ENCODE results near the gene AMPD2.

The AMPD2 gene

GRCh38 chr1:109630898-109631512, 11.4 kb downstream of the AMPD2 start:
- DNase-seq (ENCODE audit: low spot score), result no peak

- DNase-seq (ENCODE audit: low spot score), result no peak
Measured at GRCh38 chr1:109631513-109632505, 12.2 kb downstream of the AMPD2 start.

GRCh38 chr1:109632671-109633346, 13.2 kb downstream of the AMPD2 start:
- no peak for DNase-seq (ENCODE audit: low spot score)

- DNase-seq (ENCODE audit: low spot score), result no peak
Measured at GRCh38 chr1:109634292-109634691, 14.7 kb downstream of the AMPD2 start.

- no peak for DNase-seq (ENCODE audit: low spot score)
Measured at GRCh38 chr1:109634771-109635750, 15.4 kb downstream of the AMPD2 start.

- no peak for DNase-seq (ENCODE audit: low spot score)
Measured at GRCh38 chr1:109635862-109636200, 16.2 kb downstream of the AMPD2 start.

- no peak for DNase-seq (ENCODE audit: low spot score)
Measured at GRCh38 chr1:109636201-109636952, 16.7 kb downstream of the AMPD2 start.

GRCh38 chr1:109637446-109637845, 17.8 kb downstream of the AMPD2 start:
- DNase-seq (ENCODE audit: low spot score), result no peak

GRCh38 chr1:109639063-109639840, 19.6 kb downstream of the AMPD2 start:
- DNase-seq (ENCODE audit: low spot score), result no peak

- DNase-seq (ENCODE audit: low spot score), result no peak
Measured at GRCh38 chr1:109639841-109640184, 20.2 kb downstream of the AMPD2 start.

GRCh38 chr1:109640285-109640865, 20.7 kb downstream of the AMPD2 start:
- peak; percentile 83 for DNase-seq (ENCODE audit: low spot score)

- no peak for DNase-seq (ENCODE audit: low spot score)
Measured at GRCh38 chr1:109641078-109641740, 21.6 kb downstream of the AMPD2 start.

- DNase-seq (ENCODE audit: low spot score), result no peak
Measured at GRCh38 chr1:109641861-109642260, 22.2 kb downstream of the AMPD2 start.

GRCh38 chr1:109642626-109643025, 23.0 kb downstream of the AMPD2 start:
- DNase-seq (ENCODE audit: low spot score), result no peak

- DNase-seq (ENCODE audit: low spot score), result peak; percentile 82
Measured at GRCh38 chr1:109643385-109644230, 24.0 kb downstream of the AMPD2 start.

- no peak for DNase-seq (ENCODE audit: low spot score)
Measured at GRCh38 chr1:109644670-109645069, 25.0 kb downstream of the AMPD2 start.

- DNase-seq (ENCODE audit: low spot score), result no peak
Measured at GRCh38 chr1:109649491-109649914, 29.9 kb downstream of the AMPD2 start.

GRCh38 chr1:109650609-109651008, 31.0 kb downstream of the AMPD2 start:
- DNase-seq (ENCODE audit: low spot score), result no peak
